Panc1 (cell line): ENCODE results near the gene VPS33B. TPM values are rescaled to one million over a fixed set of nuclear protein-coding genes. Genes with fewer than 3 reads are reported as not detected.
A peak's percentile ranks its signal among the peaks of the same experiment; 100 is the strongest.

ENCODE experiments used
- ATAC-seq: fragments of 200-7000 bp; cut with Tn5 transposase; 2 replicates; pipeline ENCODE4 v1.9.1; 2020; ENCODE audit warnings: mild to moderate bottlenecking, moderate library complexity
- BruUV-seq: library from RNA; stranded (reverse); fragments of 400-500 nt; replicated peaks from 2 replicates; lab custom pipeline; 2021; lab: Mats Ljungman, UMichigan
- CTCF ChIA-PET: fragments of 300-600 bp; sonication (Branson Sonifier 250); formaldehyde crosslinking; loops from one replicate; lab custom pipeline; 2022; ENCODE audit warnings: antibody characterized with exemption; lab: Charles Lee
- POLR2A ChIA-PET: fragments of 300-600 bp; sonication (Branson Sonifier 250); formaldehyde crosslinking; loops from one replicate; lab custom pipeline; 2022; ENCODE audit warnings: antibody characterized with exemption; lab: Charles Lee
- DNase-seq: peaks from one replicate; pipeline ENCODE4 v3.0.0-alpha.2; 2010; ENCODE audit warnings: low read depth, low spot score
- H3K27ac ChIP-seq: 2 replicates; pipeline ENCODE4 v1.5.1; 2011; ENCODE audit warnings: mild to moderate bottlenecking, low read length, inconsistent platforms
- H3K27me3 ChIP-seq: fragments of 200-500 bp; sonication (Bioruptor generic); 2 replicates; pipeline ENCODE4 v1.6.0; 2014; ENCODE audit warnings: low read length, inconsistent platforms; ENCODE audit not compliant: control insufficient read depth, insufficient read depth
- H3K36me3 ChIP-seq: fragments of 200-500 bp; sonication (Bioruptor generic); 2 replicates; pipeline ENCODE4 v1.5.1; 2014; ENCODE audit warnings: inconsistent platforms, mild to moderate bottlenecking, low read length, moderate library complexity; ENCODE audit not compliant: control insufficient read depth, insufficient read depth
- H3K4me1 ChIP-seq: 2 replicates; pipeline ENCODE4 v1.5.1; 2011; ENCODE audit warnings: inconsistent platforms, mild to moderate bottlenecking, low read length, moderate library complexity; ENCODE audit not compliant: control insufficient read depth, insufficient read depth
- H3K4me3 ChIP-seq, 2 experiments: 2 replicates each; pipeline ENCODE4 v1.5.1; 2011 to 2012; ENCODE audit warnings: low read depth in 2 of 2, low read length in 2 of 2, mild to moderate bottlenecking in 2 of 2, inconsistent platforms in 1 of 2, moderate library complexity in 1 of 2
- H3K9me3 ChIP-seq: fragments of 200-500 bp; sonication (Bioruptor generic); 2 replicates; pipeline ENCODE4 v1.5.1; 2014; ENCODE audit warnings: low read depth, mild to moderate bottlenecking, inconsistent platforms, low read length, moderate library complexity; ENCODE audit not compliant: control insufficient read depth, insufficient read depth
- POLR2AphosphoS5 ChIP-seq: IDR thresholded peaks from 2 replicates; pipeline ENCODE4 v1.6.1; 2012; ENCODE audit warnings: mild to moderate bottlenecking, low read depth, low read length, moderate library complexity
- REST ChIP-seq, 2 experiments: IDR thresholded peaks; 2 replicates each; pipeline ENCODE4 v1.6.1; 2011 to 2012; ENCODE audit warnings: low read depth in 2 of 2, control low read depth in 1 of 2, low read length in 1 of 2, mild to moderate bottlenecking in 1 of 2, moderate library complexity in 1 of 2; ENCODE audit not compliant: insufficient read depth in 1 of 2
- SIN3A ChIP-seq: IDR thresholded peaks from 2 replicates; pipeline ENCODE4 v1.6.1; 2012; ENCODE audit warnings: low read depth, mild to moderate bottlenecking, low read length, moderate library complexity, borderline replicate concordance; ENCODE audit not compliant: insufficient read depth
- TCF7L2 ChIP-seq: IDR thresholded peaks from 2 replicates; pipeline ENCODE4 v1.6.1; 2011; ENCODE audit warnings: mild to moderate bottlenecking, low read depth, low read length, inconsistent platforms
- in situ Hi-C: cut with HindIII; loops from 2 replicates; pipeline ENCODE4 v1.10.0; 2016; ENCODE audit warnings: low sequenced_read_pairs, low pct_unique_long_range_greater_than_20kb
- intact Hi-C: fragments of 100-400 bp; cut with micrococcal nuclease; formaldehyde crosslinking; loops from one replicate; pipeline ENCODE4 v1.10.0; 2022; ENCODE audit not compliant: unreplicated experiment
- total RNA-seq: library from RNA; stranded (reverse); gene quantifications from one replicate; pipeline ENCODE4 v1.2.1, GENCODE V29; 2021; ENCODE audit not compliant: unreplicated experiment
- TF ChIP-seq, protein P1 (sequence below): fragments of 450-650 bp; IDR thresholded peaks from 2 replicates; pipeline ENCODE4 v1.5.1; 2017; ENCODE audit warnings: mild to moderate bottlenecking

Gene VPS33B
- total RNA-seq, 1 experiment from 2014 or later, result 16.3 TPM

DNA sequence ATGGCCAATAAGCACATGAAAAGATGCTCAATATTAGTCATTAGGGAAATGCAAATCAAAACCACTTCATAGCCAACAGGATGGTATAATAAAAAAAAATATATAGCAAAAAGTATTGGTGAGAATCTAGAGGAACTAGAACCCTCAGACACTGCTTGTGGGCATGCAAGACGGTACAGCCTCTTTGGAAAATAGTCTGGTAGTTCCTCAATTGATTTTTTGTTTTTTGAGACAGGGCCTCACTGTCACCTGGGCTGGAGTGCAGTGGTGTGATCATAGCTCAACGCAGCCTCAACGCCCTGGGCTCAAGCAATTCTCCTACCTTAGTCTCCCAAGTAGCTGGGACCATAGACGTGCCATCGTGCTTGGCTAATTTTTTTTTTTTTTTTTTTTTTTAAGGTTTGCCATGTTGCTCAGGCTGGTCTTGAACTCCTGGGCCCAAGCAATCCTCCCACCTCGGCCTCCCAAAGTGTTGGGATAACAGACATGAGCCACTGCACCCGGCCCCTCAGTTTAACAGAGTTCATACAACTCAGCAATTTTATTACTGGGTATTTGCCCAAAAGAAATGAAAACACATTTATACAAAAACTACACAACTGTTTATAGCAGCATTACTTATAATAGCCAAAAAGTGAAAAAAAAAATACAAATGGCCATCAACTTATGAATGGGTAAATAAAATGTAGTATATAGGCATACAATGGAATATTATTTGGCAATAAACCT, 33.2 kb downstream of the VPS33B start:
- Histone ChIP-seq H3K36me3 (no peaks in the 10 kb centered on the region; the same call in 1 of the 2 replicates), H3K4me1 (peaks cover 46% of the 10 kb centered on the region), H3K27ac (peak overlapping the region; percentile 82), H3K4me3 (peak overlapping the region in 1 of 2 experiments; percentile 46; a peak in 1 of 4 replicates), H3K9me3 (no peaks in the 10 kb centered on the region), H3K27me3 (no peaks in the 10 kb centered on the region)
- TF ChIP-seq TCF7L2, result no peak
- no peak for TF ChIP-seq POLR2AphosphoS5
- intact Hi-C loops, result no loop called here
- no TSS peak for BruUV-seq
- POLR2A ChIA-PET, result no interaction called here
- DNase-seq, result no peak
- ATAC-seq, result no peak
- CTCF ChIA-PET, result interaction anchor here (0.6 kb wide), 1 partner anchor 12 kb away, joined by 3 read pairs; no protein-coding TSS in a partner anchor
- in situ Hi-C loops, result no loop called here

DNA sequence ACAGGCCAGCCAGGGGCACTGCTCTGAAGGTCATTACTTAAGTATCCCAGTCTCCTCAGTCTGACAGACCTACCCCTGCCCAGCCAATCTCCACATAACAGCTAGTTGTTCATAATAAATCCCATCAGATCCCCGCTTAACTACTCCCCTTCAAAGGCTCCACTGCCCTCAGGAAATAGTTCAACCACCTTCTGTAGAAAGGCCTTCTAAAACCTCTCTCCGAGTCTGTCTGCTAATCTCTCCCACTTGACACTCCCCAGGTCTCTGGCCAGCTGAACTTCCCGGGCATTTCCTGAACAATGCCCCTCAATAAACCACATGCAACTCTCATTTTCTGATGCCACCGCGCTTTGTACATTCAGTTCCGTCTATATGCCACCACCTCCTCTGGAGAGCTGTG, 34.1 kb downstream of the VPS33B start:
- in situ Hi-C loops, result no loop called here
- TF ChIP-seq POLR2AphosphoS5 (no peak), REST (IDR thresholded peaks at IDR 0.05; ENCODE audit: insufficient read depth in 1 of 2, low read depth in 2 of 2, low read length in 1 of 2) (0 out of 4 replicates have a peak, but pooled peaks of 1 of the 2 experiments have one; percentile 3), SIN3A (no peak)
- TF ChIP-seq, protein P1, sequence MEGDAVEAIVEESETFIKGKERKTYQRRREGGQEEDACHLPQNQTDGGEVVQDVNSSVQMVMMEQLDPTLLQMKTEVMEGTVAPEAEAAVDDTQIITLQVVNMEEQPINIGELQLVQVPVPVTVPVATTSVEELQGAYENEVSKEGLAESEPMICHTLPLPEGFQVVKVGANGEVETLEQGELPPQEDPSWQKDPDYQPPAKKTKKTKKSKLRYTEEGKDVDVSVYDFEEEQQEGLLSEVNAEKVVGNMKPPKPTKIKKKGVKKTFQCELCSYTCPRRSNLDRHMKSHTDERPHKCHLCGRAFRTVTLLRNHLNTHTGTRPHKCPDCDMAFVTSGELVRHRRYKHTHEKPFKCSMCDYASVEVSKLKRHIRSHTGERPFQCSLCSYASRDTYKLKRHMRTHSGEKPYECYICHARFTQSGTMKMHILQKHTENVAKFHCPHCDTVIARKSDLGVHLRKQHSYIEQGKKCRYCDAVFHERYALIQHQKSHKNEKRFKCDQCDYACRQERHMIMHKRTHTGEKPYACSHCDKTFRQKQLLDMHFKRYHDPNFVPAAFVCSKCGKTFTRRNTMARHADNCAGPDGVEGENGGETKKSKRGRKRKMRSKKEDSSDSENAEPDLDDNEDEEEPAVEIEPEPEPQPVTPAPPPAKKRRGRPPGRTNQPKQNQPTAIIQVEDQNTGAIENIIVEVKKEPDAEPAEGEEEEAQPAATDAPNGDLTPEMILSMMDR, result no peak
- ChIA-PET POLR2A (no interaction called here), CTCF (interaction anchor here (0.6 kb wide), 1 partner anchor 11 kb away, joined by 3 read pairs; no protein-coding TSS in a partner anchor)
- H3K4me1 ChIP-seq, result peaks cover 46% of the 10 kb centered on the region
- H3K36me3 ChIP-seq, result peaks cover 4% of the 10 kb centered on the region
- H3K4me3 ChIP-seq, result peak overlapping the region in 1 of 2 experiments; percentile 46; a peak in 3 of 4 replicates
- H3K9me3 ChIP-seq, result no peaks in the 10 kb centered on the region
- no peaks in the 10 kb centered on the region for H3K27me3 ChIP-seq
- intact Hi-C loops, result no loop called here
- DNase-seq (no peak), ATAC-seq (peak; percentile 64)
- peak overlapping the region; percentile 82 for H3K27ac ChIP-seq
- no TSS peak for BruUV-seq
